Suprapubic skin (tissue), 4 donors: ENCODE data around the gene ATF6. TPM values are rescaled to one million over a fixed set of nuclear protein-coding genes. Genes with fewer than 3 reads are reported as not detected.

Source experiments
- DNase-seq, 2 donors: peaks; one replicate each; pipeline ENCODE4 v3.0.0-alpha.2; 2019; ENCODE audit warnings: low spot score in 2 of 2
- H3K27ac ChIP-seq: fragments of 200-600 bp; sonication (generic); one replicate; pipeline ENCODE4 v1.5.1; 2019
- H3K27me3 ChIP-seq: fragments of 200-600 bp; sonication (generic); one replicate; pipeline ENCODE4 v1.5.1; 2019
- H3K36me3 ChIP-seq: fragments of 200-600 bp; sonication (generic); one replicate; pipeline ENCODE4 v1.5.1; 2019
- H3K4me1 ChIP-seq: fragments of 200-600 bp; sonication (generic); one replicate; pipeline ENCODE4 v1.5.1; 2019
- H3K4me3 ChIP-seq: fragments of 200-600 bp; sonication (generic); one replicate; pipeline ENCODE4 v1.5.1; 2019; ENCODE audit warnings: mild to moderate bottlenecking
- H3K9me3 ChIP-seq: fragments of 200-600 bp; sonication (generic); one replicate; pipeline ENCODE4 v1.5.1; 2019
- CTCF ChIP-seq, 2 donors: fragments of 200-600 bp in 1 of 2; fragments of 450-650 bp in 1 of 2; sonication (generic) in 1 of 2; IDR thresholded peaks; one replicate each; pipeline ENCODE4 v1.5.1; 2016 to 2019; ENCODE audit warnings: antibody characterized with exemption in 2 of 2, mild to moderate bottlenecking in 1 of 2, moderate library complexity in 1 of 2
- EP300 ChIP-seq: sonication (generic); formaldehyde crosslinking; IDR thresholded peaks from one replicate; pipeline ENCODE4 v1.6.1; 2017; ENCODE audit warnings: antibody characterized with exemption
- POLR2A ChIP-seq, 2 donors: fragments of 450-650 bp; IDR thresholded peaks; one replicate each; pipeline ENCODE4 v1.6.1; 2017; ENCODE audit warnings: antibody characterized with exemption in 2 of 2, mild to moderate bottlenecking in 2 of 2, moderate library complexity in 2 of 2
- POLR2AphosphoS5 ChIP-seq, 3 donors: sonication (generic); formaldehyde crosslinking; IDR thresholded peaks; one replicate each; pipeline ENCODE4 v1.6.1; 2017; ENCODE audit warnings: antibody characterized with exemption in 3 of 3
- WGBS: methylation state at CpG from one replicate; pipeline ENCODE4 v1.1.5; 2018; 5-methylcytosine and 5-hydroxymethylcytosine counted together
- total RNA-seq, 4 donors: library from RNA; depleted of rRNA; stranded (reverse); fragments of >200 nt; gene quantifications; one replicate each; pipeline ENCODE4 v1.1.0, GENCODE V29; 2016

The ATF6 gene
- total RNA-seq, 4 donors from 2014 or later: 28.0 to 32.4 (median 29.7) TPM

- DNase-seq: no peak
- Histone ChIP-seq H3K9me3 (no peaks in the 10 kb centered on the region), H3K36me3 (no peaks in the 10 kb centered on the region), H3K4me1 (no peaks in the 10 kb centered on the region), H3K4me3 (no peak overlapping the region), H3K27ac (no peak overlapping the region), H3K27me3 (no peaks in the 10 kb centered on the region)
- 100% methylated on average over 1 of the region's 1 CpG for WGBS
- TF ChIP-seq POLR2A (IDR thresholded peaks at IDR 0.05) (no peak), EP300 (no peak), CTCF (IDR thresholded peaks at IDR 0.05) (no peak)
These were observed 113.1 kb downstream of the ATF6 start for GRCh38 chr1:161879261-161879660.

DNA sequence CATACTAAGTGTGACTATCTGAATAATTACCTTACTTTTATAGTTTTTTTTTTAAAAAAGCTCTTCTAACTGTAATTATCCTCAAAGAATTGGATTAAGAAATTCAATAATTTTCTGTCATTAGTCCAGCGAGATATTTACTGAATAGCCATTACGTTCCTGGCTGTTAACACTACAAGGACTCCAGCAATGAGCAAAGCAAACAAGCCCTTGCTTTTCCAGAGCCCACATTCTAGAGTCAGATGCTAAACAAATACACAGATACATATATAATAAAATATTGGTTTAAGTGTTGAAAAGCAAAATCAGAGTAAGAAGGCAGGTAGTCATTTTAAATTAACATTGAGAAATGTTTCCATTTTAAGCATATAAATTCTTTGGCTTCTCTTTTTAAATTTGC, 118.4 kb downstream of the ATF6 start:
- peaks cover 5% of the 10 kb centered on the region for H3K4me1 ChIP-seq
- H3K27me3 ChIP-seq: no peaks in the 10 kb centered on the region
- WGBS: 80% methylated on average over 2 of the region's 2 CpGs
- TF ChIP-seq CTCF (IDR thresholded peaks at IDR 0.05) (no peak), POLR2AphosphoS5 (IDR thresholded peaks at IDR 0.05) (no peak), POLR2A (IDR thresholded peaks at IDR 0.05) (no peak), EP300 (no peak)
- H3K4me3 ChIP-seq: no peak overlapping the region
- H3K27ac ChIP-seq: no peak overlapping the region
- peaks cover 10% of the 10 kb centered on the region for H3K36me3 ChIP-seq
- no peak for DNase-seq
- no peaks in the 10 kb centered on the region for H3K9me3 ChIP-seq

GRCh38 chr1:161885003-161885402, 118.9 kb downstream of the ATF6 start:
- DNase-seq: no peak
- Histone ChIP-seq H3K27me3 (no peaks in the 10 kb centered on the region), H3K27ac (no peak overlapping the region), H3K36me3 (peaks cover 11% of the 10 kb centered on the region), H3K9me3 (no peaks in the 10 kb centered on the region), H3K4me1 (peaks cover 5% of the 10 kb centered on the region), H3K4me3 (no peak overlapping the region)
- 78% methylated on average over 1 of the region's 1 CpG for WGBS
- TF ChIP-seq EP300: no peak
- no peak for TF ChIP-seq POLR2AphosphoS5 (IDR thresholded peaks at IDR 0.05)
- no peak for TF ChIP-seq CTCF (IDR thresholded peaks at IDR 0.05)
- no peak for TF ChIP-seq POLR2A (IDR thresholded peaks at IDR 0.05)

DNA sequence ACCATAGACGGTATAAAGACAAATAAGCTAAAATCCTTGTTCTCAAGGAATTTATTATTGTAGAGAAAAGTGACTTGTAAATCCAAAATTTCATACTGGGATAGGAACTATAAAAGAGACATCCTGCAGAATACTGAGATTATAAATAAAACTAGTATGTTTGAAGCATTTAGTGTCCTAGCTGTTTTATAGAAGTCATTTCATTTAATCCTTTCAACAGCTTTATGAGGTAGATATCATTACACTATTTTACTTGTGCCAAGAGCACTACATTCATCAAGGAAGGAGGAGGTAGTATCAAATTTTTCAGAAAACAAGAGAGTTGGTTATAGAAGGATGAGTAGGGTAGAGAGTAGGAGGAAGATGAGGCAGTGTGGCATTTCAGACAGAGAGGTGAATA, 119.6 kb downstream of the ATF6 start:
- WGBS: 85% methylated on average over 1 of the region's 1 CpG

GRCh38 chr1:161886589-161886988, 120.5 kb downstream of the ATF6 start:
- no peak for DNase-seq
- H3K9me3 ChIP-seq: no peaks in the 10 kb centered on the region
- peaks cover 22% of the 10 kb centered on the region for H3K36me3 ChIP-seq
- H3K27me3 ChIP-seq: no peaks in the 10 kb centered on the region
- 94% methylated on average over 5 of the region's 5 CpGs for WGBS
- TF ChIP-seq EP300 (no peak), POLR2A (IDR thresholded peaks at IDR 0.05) (no peak), CTCF (IDR thresholded peaks at IDR 0.05) (no peak), POLR2AphosphoS5 (IDR thresholded peaks at IDR 0.05) (no peak)
- no peak overlapping the region for H3K27ac ChIP-seq
- H3K4me1 ChIP-seq: peaks cover 5% of the 10 kb centered on the region
- H3K4me3 ChIP-seq: no peak overlapping the region

More for the DNA sequence above, 119.6 kb downstream of the ATF6 start:
- H3K36me3 ChIP-seq: peaks cover 15% of the 10 kb centered on the region
- TF ChIP-seq POLR2AphosphoS5 (IDR thresholded peaks at IDR 0.05) (no peak), CTCF (IDR thresholded peaks at IDR 0.05) (no peak), EP300 (no peak), POLR2A (IDR thresholded peaks at IDR 0.05) (no peak)
- no peak overlapping the region for H3K4me3 ChIP-seq
- DNase-seq: no peak
- H3K27me3 ChIP-seq: no peaks in the 10 kb centered on the region
- peaks cover 5% of the 10 kb centered on the region for H3K4me1 ChIP-seq
- no peak overlapping the region for H3K27ac ChIP-seq
- no peaks in the 10 kb centered on the region for H3K9me3 ChIP-seq
